ENCODE data around the gene IL9R.
"Not testable (repeated sequence)": the region's sequence is repeated elsewhere in the genome, so short reads cannot be mapped to it uniquely, and the experiment has no call there.

The IL9R gene

GRCh38 chrX:155993421-155993820, 4.1 kb upstream of the IL9R start:
- DNase-seq (ENCODE audit: low read depth, low spot score): no peak
- TF ChIP-seq, protein P1, sequence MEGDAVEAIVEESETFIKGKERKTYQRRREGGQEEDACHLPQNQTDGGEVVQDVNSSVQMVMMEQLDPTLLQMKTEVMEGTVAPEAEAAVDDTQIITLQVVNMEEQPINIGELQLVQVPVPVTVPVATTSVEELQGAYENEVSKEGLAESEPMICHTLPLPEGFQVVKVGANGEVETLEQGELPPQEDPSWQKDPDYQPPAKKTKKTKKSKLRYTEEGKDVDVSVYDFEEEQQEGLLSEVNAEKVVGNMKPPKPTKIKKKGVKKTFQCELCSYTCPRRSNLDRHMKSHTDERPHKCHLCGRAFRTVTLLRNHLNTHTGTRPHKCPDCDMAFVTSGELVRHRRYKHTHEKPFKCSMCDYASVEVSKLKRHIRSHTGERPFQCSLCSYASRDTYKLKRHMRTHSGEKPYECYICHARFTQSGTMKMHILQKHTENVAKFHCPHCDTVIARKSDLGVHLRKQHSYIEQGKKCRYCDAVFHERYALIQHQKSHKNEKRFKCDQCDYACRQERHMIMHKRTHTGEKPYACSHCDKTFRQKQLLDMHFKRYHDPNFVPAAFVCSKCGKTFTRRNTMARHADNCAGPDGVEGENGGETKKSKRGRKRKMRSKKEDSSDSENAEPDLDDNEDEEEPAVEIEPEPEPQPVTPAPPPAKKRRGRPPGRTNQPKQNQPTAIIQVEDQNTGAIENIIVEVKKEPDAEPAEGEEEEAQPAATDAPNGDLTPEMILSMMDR (IDR thresholded peaks at IDR 0.05; ENCODE audit: insufficient read depth, low read length, missing control alignments): no peak
- CTCF ChIA-PET: no interaction called here
- no peak overlapping the region for H3K4me3 ChIP-seq (ENCODE audit: low read depth, low read length)
- POLR2A ChIA-PET: no interaction called here

DNA sequence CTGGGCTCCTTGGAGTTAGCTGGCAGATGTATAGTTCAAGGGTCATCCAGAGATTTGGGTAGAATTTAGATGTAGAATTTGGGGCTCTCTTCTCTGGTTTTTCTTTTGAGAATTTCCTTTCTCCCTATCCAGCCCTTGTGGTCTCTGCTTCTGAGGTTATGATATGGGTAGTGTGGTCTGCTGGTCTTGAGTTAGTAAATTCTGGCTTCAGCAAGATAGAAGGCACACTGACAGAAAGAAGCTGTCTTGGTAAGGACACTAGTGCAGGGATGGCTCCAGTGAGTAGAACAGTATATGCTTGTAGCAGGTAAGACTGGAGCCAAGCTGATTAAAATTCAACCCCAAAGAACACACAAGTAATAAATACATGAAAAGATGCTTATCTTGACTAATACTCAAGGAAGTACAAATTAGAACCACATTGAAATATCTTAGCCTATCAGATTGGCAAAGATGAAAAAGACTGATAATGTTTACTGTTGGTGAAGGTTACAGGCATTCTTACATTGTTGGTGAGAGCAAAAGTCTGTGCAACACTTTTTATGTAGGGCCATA, 2.1 kb upstream of the IL9R start:
- DNase-seq (ENCODE audit: low read depth, low spot score): no peak
- no peak overlapping the region for H3K4me3 ChIP-seq (ENCODE audit: low read depth, low read length)
- TF ChIP-seq, protein P1 (IDR thresholded peaks at IDR 0.05; ENCODE audit: insufficient read depth, low read length, missing control alignments): no peak
- ChIA-PET POLR2A (no interaction called here), CTCF (no interaction called here)

- ChIA-PET CTCF (no interaction called here), POLR2A (no interaction called here)
- no peak overlapping the region for H3K4me3 ChIP-seq (ENCODE audit: low read depth, low read length)
- TF ChIP-seq, protein P1 (IDR thresholded peaks at IDR 0.05; ENCODE audit: insufficient read depth, low read length, missing control alignments): no peak
- DNase-seq (ENCODE audit: low read depth, low spot score): no peak
Measured at GRCh38 chrX:155998116-155998515, 620 bp downstream of the IL9R start.

GRCh38 chrX:155998761-155999510, 1.4 kb downstream of the IL9R start:
- ChIA-PET POLR2A (no interaction called here), CTCF (no interaction called here)

GRCh38 chrX:155999751-156000150, 2.3 kb downstream of the IL9R start:
- POLR2A ChIA-PET; DNase-seq (ENCODE audit: low read depth, low spot score); H3K4me3 ChIP-seq (ENCODE audit: low read depth, low read length); CTCF ChIA-PET: not testable (repeated sequence)

More at GRCh38 chrX:155998761-155999510, 1.4 kb downstream of the IL9R start:
- no peak overlapping the region for H3K4me3 ChIP-seq (ENCODE audit: low read depth, low read length)
- no peak for DNase-seq (ENCODE audit: low read depth, low spot score)
- TF ChIP-seq, protein P1 (IDR thresholded peaks at IDR 0.05; ENCODE audit: insufficient read depth, low read length, missing control alignments): no peak

DNA sequence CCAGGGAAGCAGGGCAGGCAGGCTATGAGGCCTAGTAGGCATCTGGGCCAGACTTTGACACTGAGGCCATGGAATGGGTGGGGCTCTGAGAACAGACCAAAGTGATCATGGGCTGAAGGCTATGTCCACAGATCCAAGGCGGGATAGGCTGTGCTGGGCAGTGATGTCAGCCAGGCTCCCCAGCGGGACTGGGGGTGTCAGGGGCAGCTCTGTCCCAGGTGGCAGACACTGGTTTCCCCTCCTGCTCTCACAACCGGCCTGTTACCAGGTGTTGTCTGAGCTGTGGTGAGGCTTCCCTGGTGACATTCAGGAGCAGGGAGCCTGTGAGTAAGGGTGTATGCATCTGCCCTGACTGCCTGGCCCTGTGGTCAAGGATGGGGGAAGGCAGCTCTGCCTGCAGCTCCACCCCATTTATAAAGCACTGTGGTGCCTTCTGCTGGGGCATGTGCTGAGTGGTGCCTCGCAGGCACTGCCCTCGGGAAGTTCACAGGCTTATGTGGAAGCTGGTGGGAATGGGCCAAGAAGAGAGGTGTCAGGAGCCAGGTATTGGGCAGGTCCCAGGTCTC, 2.9 kb downstream of the IL9R start:
- no peak overlapping the region for H3K4me3 ChIP-seq (ENCODE audit: low read depth, low read length)
- CTCF ChIA-PET: no interaction called here
- POLR2A ChIA-PET: no interaction called here
- TF ChIP-seq, protein P1 (IDR thresholded peaks at IDR 0.05; ENCODE audit: insufficient read depth, low read length, missing control alignments): no peak
- no peak for DNase-seq (ENCODE audit: low read depth, low spot score)
